Measurements from ENCODE around the gene PTGFR.

The PTGFR gene

GRCh38 chr1:78543941-78544643 lies 53.3 kb downstream of the PTGFR start:
- H3K4me1 ChIP-seq (ENCODE audit: control insufficient read depth in 2 of 2, insufficient read depth in 2 of 2, low read length in 2 of 2): no peaks in the 10 kb centered on the region
- H3K36me3 ChIP-seq (ENCODE audit: control insufficient read depth in 2 of 2, insufficient read depth in 2 of 2, low read length in 2 of 2): no peaks in the 10 kb centered on the region
- H3K4me3 ChIP-seq (ENCODE audit: low read length in 2 of 2): no peak overlapping the region
- H3K27ac ChIP-seq (ENCODE audit: low read depth in 2 of 2, low read length in 2 of 2): no peak overlapping the region
- H3K9ac ChIP-seq (ENCODE audit: low read depth in 1 of 2, low read length in 2 of 2): no peak overlapping the region
- H3K27me3 ChIP-seq (ENCODE audit: control insufficient read depth in 2 of 2, insufficient read depth in 2 of 2, low read length in 2 of 2): no peaks in the 10 kb centered on the region
- H3K9me3 ChIP-seq (ENCODE audit: control insufficient read depth in 2 of 2, low read length in 2 of 2): no peaks in the 10 kb centered on the region

GRCh38 chr1:78547081-78547480 lies 56.3 kb downstream of the PTGFR start:
- Histone ChIP-seq H3K4me1 (ENCODE audit: control insufficient read depth in 2 of 2, insufficient read depth in 2 of 2, low read length in 2 of 2) (no peaks in the 10 kb centered on the region), H3K36me3 (ENCODE audit: control insufficient read depth in 2 of 2, insufficient read depth in 2 of 2, low read length in 2 of 2) (no peaks in the 10 kb centered on the region), H3K9ac (ENCODE audit: low read depth in 1 of 2, low read length in 2 of 2) (no peak overlapping the region), H3K27me3 (ENCODE audit: control insufficient read depth in 2 of 2, insufficient read depth in 2 of 2, low read length in 2 of 2) (no peaks in the 10 kb centered on the region), H3K4me3 (ENCODE audit: low read length in 2 of 2) (no peak overlapping the region), H3K27ac (ENCODE audit: low read depth in 2 of 2, low read length in 2 of 2) (no peak overlapping the region), H3K9me3 (ENCODE audit: control insufficient read depth in 2 of 2, low read length in 2 of 2) (peaks cover 4 to 5% of the 10 kb centered on the region in 2 donors)

- Histone ChIP-seq H3K36me3 (ENCODE audit: control insufficient read depth in 2 of 2, insufficient read depth in 2 of 2, low read length in 2 of 2) (no peaks in the 10 kb centered on the region), H3K9me3 (ENCODE audit: control insufficient read depth in 2 of 2, low read length in 2 of 2) (peaks cover 4 to 5% of the 10 kb centered on the region in 2 donors), H3K27ac (ENCODE audit: low read depth in 2 of 2, low read length in 2 of 2) (no peak overlapping the region), H3K4me3 (ENCODE audit: low read length in 2 of 2) (no peak overlapping the region), H3K9ac (ENCODE audit: low read depth in 1 of 2, low read length in 2 of 2) (no peak overlapping the region), H3K4me1 (ENCODE audit: control insufficient read depth in 2 of 2, insufficient read depth in 2 of 2, low read length in 2 of 2) (no peaks in the 10 kb centered on the region), H3K27me3 (ENCODE audit: control insufficient read depth in 2 of 2, insufficient read depth in 2 of 2, low read length in 2 of 2) (no peaks in the 10 kb centered on the region)
Observed at GRCh38 chr1:78549331-78549730, 58.6 kb downstream of the PTGFR start.

GRCh38 chr1:78549891-78550290 lies 59.1 kb downstream of the PTGFR start:
- Histone ChIP-seq H3K9ac (ENCODE audit: low read depth in 1 of 2, low read length in 2 of 2) (no peak overlapping the region), H3K4me1 (ENCODE audit: control insufficient read depth in 2 of 2, insufficient read depth in 2 of 2, low read length in 2 of 2) (no peaks in the 10 kb centered on the region), H3K27me3 (ENCODE audit: control insufficient read depth in 2 of 2, insufficient read depth in 2 of 2, low read length in 2 of 2) (no peaks in the 10 kb centered on the region), H3K9me3 (ENCODE audit: control insufficient read depth in 2 of 2, low read length in 2 of 2) (peaks cover 4 to 5% of the 10 kb centered on the region in 2 donors), H3K36me3 (ENCODE audit: control insufficient read depth in 2 of 2, insufficient read depth in 2 of 2, low read length in 2 of 2) (no peaks in the 10 kb centered on the region), H3K4me3 (ENCODE audit: low read length in 2 of 2) (no peak overlapping the region), H3K27ac (ENCODE audit: low read depth in 2 of 2, low read length in 2 of 2) (no peak overlapping the region)

GRCh38 chr1:78553859-78554258 lies 63.1 kb downstream of the PTGFR start:
- Histone ChIP-seq H3K36me3 (ENCODE audit: control insufficient read depth in 2 of 2, insufficient read depth in 2 of 2, low read length in 2 of 2) (no peaks in the 10 kb centered on the region), H3K4me1 (ENCODE audit: control insufficient read depth in 2 of 2, insufficient read depth in 2 of 2, low read length in 2 of 2) (no peaks in the 10 kb centered on the region), H3K4me3 (ENCODE audit: low read length in 2 of 2) (no peak overlapping the region), H3K9me3 (ENCODE audit: control insufficient read depth in 2 of 2, low read length in 2 of 2) (peaks cover 4 to 5% of the 10 kb centered on the region in 2 donors), H3K27me3 (ENCODE audit: control insufficient read depth in 2 of 2, insufficient read depth in 2 of 2, low read length in 2 of 2) (no peaks in the 10 kb centered on the region), H3K9ac (ENCODE audit: low read depth in 1 of 2, low read length in 2 of 2) (no peak overlapping the region), H3K27ac (ENCODE audit: low read depth in 2 of 2, low read length in 2 of 2) (no peak overlapping the region)

GRCh38 chr1:78554840-78555239 lies 64.1 kb downstream of the PTGFR start:
- Histone ChIP-seq H3K36me3 (ENCODE audit: control insufficient read depth in 2 of 2, insufficient read depth in 2 of 2, low read length in 2 of 2) (no peaks in the 10 kb centered on the region), H3K4me3 (ENCODE audit: low read length in 2 of 2) (no peak overlapping the region), H3K9me3 (ENCODE audit: control insufficient read depth in 2 of 2, low read length in 2 of 2) (peaks cover 2 to 3% of the 10 kb centered on the region in 2 donors), H3K9ac (ENCODE audit: low read depth in 1 of 2, low read length in 2 of 2) (no peak overlapping the region), H3K27me3 (ENCODE audit: control insufficient read depth in 2 of 2, insufficient read depth in 2 of 2, low read length in 2 of 2) (no peaks in the 10 kb centered on the region), H3K4me1 (ENCODE audit: control insufficient read depth in 2 of 2, insufficient read depth in 2 of 2, low read length in 2 of 2) (no peaks in the 10 kb centered on the region), H3K27ac (ENCODE audit: low read depth in 2 of 2, low read length in 2 of 2) (no peak overlapping the region)

- no peak overlapping the region for H3K9ac ChIP-seq (ENCODE audit: low read depth in 1 of 2, low read length in 2 of 2)
- H3K36me3 ChIP-seq (ENCODE audit: control insufficient read depth in 2 of 2, insufficient read depth in 2 of 2, low read length in 2 of 2): no peaks in the 10 kb centered on the region
- no peaks in the 10 kb centered on the region for H3K9me3 ChIP-seq (ENCODE audit: control insufficient read depth in 2 of 2, low read length in 2 of 2)
- H3K27ac ChIP-seq (ENCODE audit: low read depth in 2 of 2, low read length in 2 of 2): no peak overlapping the region
- H3K4me1 ChIP-seq (ENCODE audit: control insufficient read depth in 2 of 2, insufficient read depth in 2 of 2, low read length in 2 of 2): no peaks in the 10 kb centered on the region
- H3K4me3 ChIP-seq (ENCODE audit: low read length in 2 of 2): no peak overlapping the region
- H3K27me3 ChIP-seq (ENCODE audit: control insufficient read depth in 2 of 2, insufficient read depth in 2 of 2, low read length in 2 of 2): no peaks in the 10 kb centered on the region
Observed at GRCh38 chr1:78559680-78560079, 68.9 kb downstream of the PTGFR start.

GRCh38 chr1:78560811-78561210 lies 70.0 kb downstream of the PTGFR start:
- Histone ChIP-seq H3K9ac (ENCODE audit: low read depth in 1 of 2, low read length in 2 of 2) (no peak overlapping the region), H3K4me3 (ENCODE audit: low read length in 2 of 2) (no peak overlapping the region), H3K27ac (ENCODE audit: low read depth in 2 of 2, low read length in 2 of 2) (no peak overlapping the region), H3K4me1 (ENCODE audit: control insufficient read depth in 2 of 2, insufficient read depth in 2 of 2, low read length in 2 of 2) (no peaks in the 10 kb centered on the region), H3K27me3 (ENCODE audit: control insufficient read depth in 2 of 2, insufficient read depth in 2 of 2, low read length in 2 of 2) (no peaks in the 10 kb centered on the region), H3K9me3 (ENCODE audit: control insufficient read depth in 2 of 2, low read length in 2 of 2) (no peaks in the 10 kb centered on the region), H3K36me3 (ENCODE audit: control insufficient read depth in 2 of 2, insufficient read depth in 2 of 2, low read length in 2 of 2) (no peaks in the 10 kb centered on the region)

- Histone ChIP-seq H3K36me3 (ENCODE audit: control insufficient read depth in 2 of 2, insufficient read depth in 2 of 2, low read length in 2 of 2) (no peaks in the 10 kb centered on the region), H3K27ac (ENCODE audit: low read depth in 2 of 2, low read length in 2 of 2) (no peak overlapping the region), H3K27me3 (ENCODE audit: control insufficient read depth in 2 of 2, insufficient read depth in 2 of 2, low read length in 2 of 2) (no peaks in the 10 kb centered on the region), H3K4me3 (ENCODE audit: low read length in 2 of 2) (no peak overlapping the region), H3K9me3 (ENCODE audit: control insufficient read depth in 2 of 2, low read length in 2 of 2) (no peaks in the 10 kb centered on the region), H3K9ac (ENCODE audit: low read depth in 1 of 2, low read length in 2 of 2) (no peak overlapping the region), H3K4me1 (ENCODE audit: control insufficient read depth in 2 of 2, insufficient read depth in 2 of 2, low read length in 2 of 2) (no peaks in the 10 kb centered on the region)
Observed at GRCh38 chr1:78561856-78562255, 71.1 kb downstream of the PTGFR start.

- no peak overlapping the region for H3K9ac ChIP-seq (ENCODE audit: low read depth in 1 of 2, low read length in 2 of 2)
- no peaks in the 10 kb centered on the region for H3K27me3 ChIP-seq (ENCODE audit: control insufficient read depth in 2 of 2, insufficient read depth in 2 of 2, low read length in 2 of 2)
- H3K27ac ChIP-seq (ENCODE audit: low read depth in 2 of 2, low read length in 2 of 2): no peak overlapping the region
- no peaks in the 10 kb centered on the region for H3K36me3 ChIP-seq (ENCODE audit: control insufficient read depth in 2 of 2, insufficient read depth in 2 of 2, low read length in 2 of 2)
- H3K4me1 ChIP-seq (ENCODE audit: control insufficient read depth in 2 of 2, insufficient read depth in 2 of 2, low read length in 2 of 2): no peaks in the 10 kb centered on the region
- H3K9me3 ChIP-seq (ENCODE audit: control insufficient read depth in 2 of 2, low read length in 2 of 2): no peaks in the 10 kb centered on the region
- H3K4me3 ChIP-seq (ENCODE audit: low read length in 2 of 2): no peak overlapping the region
Observed at GRCh38 chr1:78565393-78565792, 74.6 kb downstream of the PTGFR start.

All from mucosa of rectum (tissue), 2 donors.